A549 (cell line): Measurements from ENCODE around the gene PNP.
"Not testable (repeated sequence)": the region's sequence is repeated elsewhere in the genome, so short reads cannot be mapped to it uniquely, and the experiment has no call there.

ENCODE experiments used
- CBX8 ChIP-seq: fragments of 200-600 bp; sonication (generic); IDR thresholded peaks from 2 replicates; pipeline ENCODE4 v1.6.1; 2016
- CHD4 ChIP-seq: fragments of 200-600 bp; sonication (generic); IDR thresholded peaks from 2 replicates; pipeline ENCODE4 v1.6.1; 2016; ENCODE audit warnings: antibody characterized with exemption, mild to moderate bottlenecking, borderline replicate concordance
- CTCF ChIP-seq: fragments of >200 bp; sonication (Bioruptor Twin); formaldehyde crosslinking; IDR thresholded peaks from 3 replicates; pipeline ENCODE4 v1.5.1; 2016
- E2F6 ChIP-seq: IDR thresholded peaks from 2 replicates; pipeline ENCODE4 v1.6.1; 2012; ENCODE audit warnings: low read depth, borderline replicate concordance
- EP300 ChIP-seq, 2 experiments: fragments of >200 bp; sonication (Bioruptor Twin); formaldehyde crosslinking; IDR thresholded peaks; 2 replicates in 1 of 2; 3 replicates in 1 of 2; pipeline ENCODE4 v1.6.1; 2016 to 2017
- ESRRA ChIP-seq: fragments of 150-350 bp; IDR thresholded peaks from 2 replicates; pipeline ENCODE4 v1.6.1; 2014; ENCODE audit warnings: mild to moderate bottlenecking, low read length, borderline replicate concordance
- HEYL ChIP-seq: fragments of 250-450 bp; sonication (Bioruptor Pico); IDR thresholded peaks from 2 replicates; pipeline ENCODE4 v1.8.0; 2021; ENCODE audit warnings: mild to moderate bottlenecking, moderate library complexity
- HMGXB4 ChIP-seq: fragments of 250-450 bp; sonication (Bioruptor Pico); IDR thresholded peaks from 2 replicates; pipeline ENCODE4 v1.5.0; 2021; ENCODE audit warnings: mild to moderate bottlenecking, moderate library complexity, borderline replicate concordance
- HOXA7 ChIP-seq: fragments of 250-450 bp; sonication (Bioruptor Pico); IDR thresholded peaks from 2 replicates; pipeline ENCODE4 v1.5.0; 2020; ENCODE audit warnings: mild to moderate bottlenecking, moderate library complexity
- MAX ChIP-seq: IDR thresholded peaks from 2 replicates; pipeline ENCODE4 v1.6.1; 2012
- POLR2A ChIP-seq: IDR thresholded peaks from 2 replicates; pipeline ENCODE4 v1.6.1; 2012; ENCODE audit warnings: mild to moderate bottlenecking, low read length
- RAD21 ChIP-seq, 2 experiments: fragments of >200 bp in 1 of 2; sonication (Bioruptor Twin) in 1 of 2; formaldehyde crosslinking in 1 of 2; IDR thresholded peaks in 1 of 2; conservative IDR thresholded peaks in 1 of 2; 2 replicates in 1 of 2; 3 replicates in 1 of 2; pipeline ENCODE4 v1.6.1; 2012 to 2018; ENCODE audit warnings: inconsistent platforms in 1 of 2
- SREBF2 ChIP-seq: fragments of 450-650 bp; IDR thresholded peaks from 2 replicates; pipeline ENCODE4 v1.6.1; 2014; ENCODE audit warnings: mild to moderate bottlenecking, moderate library complexity

- not testable (repeated sequence) for TF ChIP-seq HOXA7 (CRISPR knock-in tag); POLR2A; CTCF; E2F6; HEYL (CRISPR knock-in tag); SREBF2; CBX8; MAX; EP300 (IDR thresholded peaks at IDR 0.05); HMGXB4 (CRISPR knock-in tag); CHD4; RAD21 (conservative IDR thresholded peaks at IDR 0.05 in 1 of 2, IDR thresholded peaks at IDR 0.05 in 1 of 2); ESRRA
These were observed 25.6 kb upstream of the PNP start for GRCh38 chr14:20443650-20444049.
